CD4-positive, alpha-beta T cell (primary cell): Measurements from ENCODE around the gene C1orf198. TPM values are rescaled to one million over a fixed set of nuclear protein-coding genes. Genes with fewer than 3 reads are reported as not detected.

Experiments
- ATAC-seq: fragments of 200-7000 bp; cut with Tn5 transposase; one replicate; pipeline ENCODE4 v1.10.0; 2022; ENCODE audit warnings: mild to moderate bottlenecking; ENCODE audit not compliant: poor library complexity
- CTCF ChIA-PET: fragments of 350-600 bp; sonication (Branson Sonifier 250); formaldehyde crosslinking; loops from one replicate; lab custom pipeline; 2021; ENCODE audit warnings: antibody characterized with exemption, inconsistent platforms; lab: Charles Lee
- POLR2A ChIA-PET: fragments of 350-600 bp; sonication (Branson Sonifier 250); formaldehyde crosslinking; loops from one replicate; lab custom pipeline; 2021; ENCODE audit warnings: antibody characterized with exemption, inconsistent platforms; lab: Charles Lee
- DNase-seq, 14 experiments: peaks; one replicate each; pipeline ENCODE4 v3.0.0-alpha.2; 2013 to 2020; ENCODE audit warnings: mixed read lengths in 2 of 14
- H3K27ac ChIP-seq, 2 donors: one replicate each; pipeline versions ENCODE4 v1.5.1 to v1.7.0; 2013; ENCODE audit warnings: low read length in 2 of 2, low read depth in 1 of 2, mild to moderate bottlenecking in 1 of 2
- H3K27me3 ChIP-seq, 2 experiments: 1 replicate in 1 of 2; 2 replicates in 1 of 2; pipeline versions ENCODE4 v1.6.1 to v1.7.0; 2013; ENCODE audit warnings: low read length in 2 of 2, control low read depth in 1 of 2, mild to moderate bottlenecking in 1 of 2, moderate library complexity in 1 of 2; ENCODE audit not compliant: insufficient read depth in 2 of 2, control insufficient read depth in 1 of 2
- H3K36me3 ChIP-seq: one replicate; pipeline ENCODE4 v1.6.1; 2013; ENCODE audit warnings: low read length, control low read depth; ENCODE audit not compliant: insufficient read depth
- H3K4me1 ChIP-seq: one replicate; pipeline ENCODE4 v1.6.1; 2013; ENCODE audit warnings: low read length, control low read depth; ENCODE audit not compliant: insufficient read depth
- H3K4me3 ChIP-seq: one replicate; pipeline ENCODE4 v1.5.1; 2013; ENCODE audit warnings: mild to moderate bottlenecking, low read length, moderate library complexity
- H3K9me3 ChIP-seq, 2 experiments: 1 replicate in 1 of 2; 2 replicates in 1 of 2; pipeline versions ENCODE4 v1.6.1 to v1.7.0; 2013; ENCODE audit warnings: low read length in 2 of 2, mild to moderate bottlenecking in 2 of 2, control low read depth in 1 of 2, moderate library complexity in 1 of 2; ENCODE audit not compliant: control insufficient read depth in 1 of 2, insufficient read depth in 1 of 2
- H3K27ac Mint-ChIP-seq: one replicate; pipeline ENCODE4 v1.8.0; 2020; ENCODE audit warnings: mixed read lengths
- H3K27me3 Mint-ChIP-seq: one replicate; pipeline ENCODE4 v1.8.0; 2021; ENCODE audit warnings: mixed read lengths
- H3K36me3 Mint-ChIP-seq: one replicate; pipeline ENCODE4 v1.8.0; 2021; ENCODE audit warnings: low read depth, mixed read lengths
- H3K4me1 Mint-ChIP-seq: one replicate; pipeline ENCODE4 v1.8.0; 2021; ENCODE audit warnings: low read depth, mixed read lengths
- H3K4me3 Mint-ChIP-seq: one replicate; pipeline ENCODE4 v1.8.0; 2020; ENCODE audit warnings: mild to moderate bottlenecking, mixed read lengths
- H3K9me3 Mint-ChIP-seq: one replicate; pipeline ENCODE4 v1.8.0; 2020; ENCODE audit warnings: mixed read lengths
- intact Hi-C, 2 experiments: fragments of 100-400 bp; cut with DNase I in 1 of 2; cut with micrococcal nuclease in 1 of 2; formaldehyde crosslinking; loops; one replicate each; pipeline versions ENCODE4 v1.15.1 to v1.9.0; 2023 to 2025; cut with DNase I, micrococcal nuclease
- total RNA-seq, 174 experiments: library from RNA in 2 of 174; stranded (reverse) in 2 of 174; gene quantifications; one replicate each; pipeline ENCODE4 v1.2.3 and lab custom pipeline; 2021 to 2026
- TF ChIP-seq, protein P1 (sequence below): fragments of 200-600 bp; IDR thresholded peaks from one replicate; pipeline ENCODE4 v1.8.0; 2022; ENCODE audit warnings: antibody characterized with exemption, mild to moderate bottlenecking

Gene C1orf198
- total RNA-seq, 2 experiments from 2014 or later, result 2.2 TPM

DNA sequence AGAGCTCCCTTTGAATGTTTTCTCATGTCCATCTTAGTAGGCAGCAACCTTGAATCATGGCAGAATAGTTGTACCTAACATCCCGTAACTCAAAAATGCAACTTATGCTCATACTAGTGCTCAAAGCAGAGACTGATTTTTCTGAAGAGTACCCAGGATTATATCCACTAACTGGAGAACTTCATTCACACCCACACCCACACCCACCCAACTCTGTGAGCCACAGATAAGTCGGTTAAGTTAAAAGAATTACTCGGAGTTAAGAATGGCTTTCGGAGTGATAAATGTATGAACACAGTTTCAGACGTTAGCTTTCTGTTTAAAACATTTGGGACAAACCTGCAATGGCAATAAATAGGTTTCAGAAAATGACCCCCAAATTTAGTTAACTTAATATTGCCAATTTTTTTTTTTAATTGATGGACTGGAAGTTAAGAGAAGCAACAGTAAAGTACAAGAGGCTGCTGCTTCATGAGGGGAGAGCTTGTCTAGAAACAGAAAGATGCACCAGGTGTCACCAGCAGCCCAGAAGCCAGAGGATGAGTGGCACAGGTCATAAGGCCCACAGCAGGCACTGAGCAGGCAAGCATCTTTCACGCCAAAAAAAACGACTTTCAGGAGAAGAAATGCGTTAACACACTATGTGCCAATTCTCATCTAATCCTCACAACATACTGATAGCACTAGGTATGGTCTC is 48.4 kb upstream of the C1orf198 start:
- Mint-ChIP-seq H3K27me3 (no peaks in the 10 kb centered on the region), H3K27ac (peak overlapping the region; percentile 44), H3K4me3 (no peak overlapping the region), H3K36me3 (peaks cover 91% of the 10 kb centered on the region), H3K4me1 (no peaks in the 10 kb centered on the region), H3K9me3 (no peaks in the 10 kb centered on the region)
- ChIA-PET CTCF (interaction anchor here (0.8 to 1.8 kb wide), 2 partner anchors 55 to 62 kb away, joined by 4 to 7 read pairs; partner anchors contain the start of genes ARV1 and TTC13), POLR2A (no interaction called here)
- Histone ChIP-seq H3K27me3 (no peaks in the 10 kb centered on the region), H3K4me1 (no peaks in the 10 kb centered on the region), H3K4me3 (no peak overlapping the region), H3K9me3 (no peaks in the 10 kb centered on the region), H3K36me3 (peaks cover 75% of the 10 kb centered on the region), H3K27ac (no peak overlapping the region)
- TF ChIP-seq, protein P1, sequence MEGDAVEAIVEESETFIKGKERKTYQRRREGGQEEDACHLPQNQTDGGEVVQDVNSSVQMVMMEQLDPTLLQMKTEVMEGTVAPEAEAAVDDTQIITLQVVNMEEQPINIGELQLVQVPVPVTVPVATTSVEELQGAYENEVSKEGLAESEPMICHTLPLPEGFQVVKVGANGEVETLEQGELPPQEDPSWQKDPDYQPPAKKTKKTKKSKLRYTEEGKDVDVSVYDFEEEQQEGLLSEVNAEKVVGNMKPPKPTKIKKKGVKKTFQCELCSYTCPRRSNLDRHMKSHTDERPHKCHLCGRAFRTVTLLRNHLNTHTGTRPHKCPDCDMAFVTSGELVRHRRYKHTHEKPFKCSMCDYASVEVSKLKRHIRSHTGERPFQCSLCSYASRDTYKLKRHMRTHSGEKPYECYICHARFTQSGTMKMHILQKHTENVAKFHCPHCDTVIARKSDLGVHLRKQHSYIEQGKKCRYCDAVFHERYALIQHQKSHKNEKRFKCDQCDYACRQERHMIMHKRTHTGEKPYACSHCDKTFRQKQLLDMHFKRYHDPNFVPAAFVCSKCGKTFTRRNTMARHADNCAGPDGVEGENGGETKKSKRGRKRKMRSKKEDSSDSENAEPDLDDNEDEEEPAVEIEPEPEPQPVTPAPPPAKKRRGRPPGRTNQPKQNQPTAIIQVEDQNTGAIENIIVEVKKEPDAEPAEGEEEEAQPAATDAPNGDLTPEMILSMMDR, result no peak
- intact Hi-C loops, result loop anchor here (1.0 to 5.0 kb wide), 6 partner anchors 62 to 295 kb away; partner anchors contain the start of genes ARV1 (in 2 of the 2) and TTC13 (in 1 of the 2)
- ATAC-seq (no peak), DNase-seq (no peak)

DNA sequence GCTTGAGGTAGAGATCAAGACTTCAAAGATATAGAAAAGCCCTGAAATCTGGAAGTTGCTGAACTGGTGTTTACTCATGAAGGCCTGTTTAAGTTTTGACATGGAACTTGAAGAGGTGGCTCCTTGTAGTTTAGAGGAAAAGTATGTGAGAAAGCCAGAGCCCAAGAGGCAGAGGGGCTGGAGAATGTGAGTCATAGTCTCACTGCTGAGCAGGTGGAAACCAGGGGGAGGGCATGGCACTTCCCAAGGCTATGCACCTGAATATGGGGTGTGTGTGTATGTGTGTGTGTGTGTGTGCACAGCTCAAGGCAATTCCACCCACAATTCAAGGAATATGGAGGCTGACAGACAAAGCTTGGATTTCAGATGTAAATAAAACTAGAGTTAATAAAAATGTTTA is 46.8 kb upstream of the C1orf198 start:
- Mint-ChIP-seq H3K27me3 (no peaks in the 10 kb centered on the region), H3K4me1 (no peaks in the 10 kb centered on the region), H3K4me3 (no peak overlapping the region), H3K36me3 (peaks cover 93% of the 10 kb centered on the region), H3K27ac (no peak overlapping the region), H3K9me3 (no peaks in the 10 kb centered on the region)
- no peak for DNase-seq
- Histone ChIP-seq H3K9me3 (no peaks in the 10 kb centered on the region), H3K4me1 (no peaks in the 10 kb centered on the region), H3K27me3 (no peaks in the 10 kb centered on the region), H3K27ac (no peak overlapping the region), H3K4me3 (no peak overlapping the region), H3K36me3 (peaks cover 81% of the 10 kb centered on the region)
- CTCF ChIA-PET, result interaction anchor here (1.0 to 1.8 kb wide), 2 partner anchors 64 to 296 kb away, joined by 3 to 7 read pairs; partner anchors contain the start of genes ARV1 and TTC13
- no peak for ATAC-seq
- intact Hi-C loops, result loop anchor here in 1 of 2 experiments (5.0 kb wide), 2 partner anchors 122 to 177 kb away; no protein-coding TSS in a partner anchor
- POLR2A ChIA-PET, result no interaction called here
- TF ChIP-seq, protein P1, result no peak

DNA sequence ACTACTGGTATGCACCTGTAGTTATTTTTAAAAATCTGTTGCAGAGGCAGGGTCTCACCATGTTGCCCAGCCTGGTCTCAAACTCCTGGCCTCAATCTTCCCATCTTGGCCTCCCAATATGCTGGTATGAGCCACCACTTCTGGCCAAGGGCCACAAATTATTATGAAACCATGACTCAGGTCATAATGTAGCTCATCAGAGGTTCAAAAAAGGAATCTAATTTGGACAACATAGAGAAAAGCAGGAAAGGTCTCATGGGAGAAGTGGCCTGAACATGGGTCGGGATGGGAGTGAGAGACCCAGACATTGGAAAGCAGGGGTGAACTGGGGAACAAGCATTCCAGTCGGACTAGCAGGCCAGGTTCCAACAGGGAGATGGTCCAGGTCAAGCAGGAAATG is 45.2 kb upstream of the C1orf198 start:
- ChIA-PET CTCF (interaction anchor here (1.4 to 1.5 kb wide), 2 partner anchors 65 to 298 kb away, joined by 3 read pairs; partner anchors contain the start of genes ARV1 and TTC13), POLR2A (no interaction called here)
- Mint-ChIP-seq H3K27me3 (no peaks in the 10 kb centered on the region), H3K36me3 (peaks cover 89% of the 10 kb centered on the region), H3K9me3 (no peaks in the 10 kb centered on the region), H3K27ac (no peak overlapping the region), H3K4me3 (no peak overlapping the region), H3K4me1 (no peaks in the 10 kb centered on the region)
- intact Hi-C loops, result no loop called here
- TF ChIP-seq, protein P1, result no peak
- H3K4me3 ChIP-seq, result no peak overlapping the region
- no peaks in the 10 kb centered on the region for H3K27me3 ChIP-seq
- H3K9me3 ChIP-seq, result no peaks in the 10 kb centered on the region
- DNase-seq (no peak), ATAC-seq (no peak)
- peaks cover 77% of the 10 kb centered on the region for H3K36me3 ChIP-seq
- H3K27ac ChIP-seq, result no peak overlapping the region
- H3K4me1 ChIP-seq, result no peaks in the 10 kb centered on the region
